ENCODE data around the gene SLC35D3. TPM values are rescaled to one million over a fixed set of nuclear protein-coding genes. Genes with fewer than 3 reads are reported as not detected.
A peak's percentile ranks its signal among the peaks of the same experiment; 100 is the strongest.

SLC35D3 gene
- total and polyA plus RNA-seq, 2 experiments from 2014 or later, result 0.12 TPM; not detected in 1

DNA sequence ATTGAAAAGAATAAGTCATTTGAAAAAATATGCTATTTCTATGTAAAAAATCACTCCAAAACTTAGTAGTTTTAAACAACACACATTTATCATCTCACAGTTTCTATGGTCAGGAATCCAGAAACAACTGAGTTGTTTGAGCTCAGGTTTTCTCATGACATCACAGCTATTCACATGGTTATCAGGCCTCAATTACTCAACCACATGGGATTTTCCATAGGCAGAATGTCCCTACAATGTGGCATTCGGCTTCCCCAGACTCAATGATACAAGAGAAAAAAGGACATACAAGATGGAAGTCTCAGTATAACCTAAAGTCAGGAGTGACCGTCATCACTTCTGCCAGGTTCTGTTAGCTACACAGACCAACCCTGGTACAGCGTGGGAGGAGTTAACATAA is 3.4 kb upstream of the SLC35D3 start:
- Histone ChIP-seq H3K4me2 (no peak overlapping the region), H3K27ac (no peak overlapping the region), H3K36me3 (replicated peaks; ENCODE audit: insufficient read depth, low read depth) (no peaks in the 10 kb centered on the region), H4K20me1 (ENCODE audit: insufficient read depth, poor library complexity, severe bottlenecking) (no peaks in the 10 kb centered on the region), H3K79me2 (no peaks in the 10 kb centered on the region), H3K27me3 (peaks cover 52% of the 10 kb centered on the region), H2AFZ (no peak overlapping the region), H3K9me2 (replicated peaks; ENCODE audit: insufficient read depth) (no peaks in the 10 kb centered on the region), H3K9me3 (ENCODE audit: low read depth) (no peaks in the 10 kb centered on the region), H3K4me1 (ENCODE audit: insufficient read depth) (peaks cover 14% of the 10 kb centered on the region), H3K4me3 (no peak overlapping the region)
- TF ChIP-seq EZH2phosphoT487 (IDR thresholded peaks at IDR 0.05; ENCODE audit: low read depth, severe bottlenecking, unreplicated experiment), result no peak
- TF ChIP-seq, protein P1, sequence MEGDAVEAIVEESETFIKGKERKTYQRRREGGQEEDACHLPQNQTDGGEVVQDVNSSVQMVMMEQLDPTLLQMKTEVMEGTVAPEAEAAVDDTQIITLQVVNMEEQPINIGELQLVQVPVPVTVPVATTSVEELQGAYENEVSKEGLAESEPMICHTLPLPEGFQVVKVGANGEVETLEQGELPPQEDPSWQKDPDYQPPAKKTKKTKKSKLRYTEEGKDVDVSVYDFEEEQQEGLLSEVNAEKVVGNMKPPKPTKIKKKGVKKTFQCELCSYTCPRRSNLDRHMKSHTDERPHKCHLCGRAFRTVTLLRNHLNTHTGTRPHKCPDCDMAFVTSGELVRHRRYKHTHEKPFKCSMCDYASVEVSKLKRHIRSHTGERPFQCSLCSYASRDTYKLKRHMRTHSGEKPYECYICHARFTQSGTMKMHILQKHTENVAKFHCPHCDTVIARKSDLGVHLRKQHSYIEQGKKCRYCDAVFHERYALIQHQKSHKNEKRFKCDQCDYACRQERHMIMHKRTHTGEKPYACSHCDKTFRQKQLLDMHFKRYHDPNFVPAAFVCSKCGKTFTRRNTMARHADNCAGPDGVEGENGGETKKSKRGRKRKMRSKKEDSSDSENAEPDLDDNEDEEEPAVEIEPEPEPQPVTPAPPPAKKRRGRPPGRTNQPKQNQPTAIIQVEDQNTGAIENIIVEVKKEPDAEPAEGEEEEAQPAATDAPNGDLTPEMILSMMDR (IDR thresholded peaks at IDR 0.05; ENCODE audit: poor library complexity), result no peak
- no peak for DNase-seq (ENCODE audit: low spot score)
- 90% methylated on average over 3 of the region's 3 CpGs for WGBS (ENCODE audit: low lambda C conversion rate, missing lambda C conversion rate)

DNA sequence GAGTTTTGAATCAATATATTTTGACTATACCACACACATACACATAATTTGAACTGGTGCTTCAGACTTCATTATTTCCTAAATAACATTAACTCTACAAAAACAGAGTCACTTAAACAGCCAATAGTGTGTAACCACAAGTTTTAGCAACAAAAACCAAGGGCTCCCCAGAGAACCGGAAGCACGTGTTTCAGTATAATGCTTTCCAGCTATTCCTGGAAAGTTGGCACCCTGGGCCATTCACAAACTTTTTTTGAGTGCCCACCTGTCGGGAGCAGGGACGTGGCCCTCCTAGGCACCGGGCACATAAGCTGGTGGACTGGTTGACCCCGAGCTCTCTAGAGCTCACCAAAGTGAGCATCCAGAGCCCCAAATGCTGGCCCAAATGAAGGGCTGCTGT is 1.9 kb upstream of the SLC35D3 start:
- no peak overlapping the region for H3K4me3 ChIP-seq
- DNase-seq (ENCODE audit: low spot score), result no peak
- no peaks in the 10 kb centered on the region for H3K36me3 ChIP-seq (replicated peaks; ENCODE audit: insufficient read depth, low read depth)
- no peak overlapping the region for H3K27ac ChIP-seq
- H3K27me3 ChIP-seq, result peaks cover 66% of the 10 kb centered on the region
- H3K79me2 ChIP-seq, result no peaks in the 10 kb centered on the region
- no peak overlapping the region for H2AFZ ChIP-seq
- no peak for TF ChIP-seq EZH2phosphoT487 (IDR thresholded peaks at IDR 0.05; ENCODE audit: low read depth, severe bottlenecking, unreplicated experiment)
- TF ChIP-seq, protein P1 (IDR thresholded peaks at IDR 0.05; ENCODE audit: poor library complexity), result no peak
- TF ChIP-seq EZH2 (IDR thresholded peaks at IDR 0.05; ENCODE audit: borderline replicate concordance), result no peak
- no peaks in the 10 kb centered on the region for H3K9me3 ChIP-seq (ENCODE audit: low read depth)
- 60% methylated on average over 6 of the region's 6 CpGs for WGBS (ENCODE audit: low lambda C conversion rate, missing lambda C conversion rate)
- no peaks in the 10 kb centered on the region for H3K9me2 ChIP-seq (replicated peaks; ENCODE audit: insufficient read depth)
- H4K20me1 ChIP-seq (ENCODE audit: insufficient read depth, poor library complexity, severe bottlenecking), result no peaks in the 10 kb centered on the region
- peaks cover 14% of the 10 kb centered on the region for H3K4me1 ChIP-seq (ENCODE audit: insufficient read depth)
- H3K4me2 ChIP-seq, result peak overlapping the region; percentile 100

DNA sequence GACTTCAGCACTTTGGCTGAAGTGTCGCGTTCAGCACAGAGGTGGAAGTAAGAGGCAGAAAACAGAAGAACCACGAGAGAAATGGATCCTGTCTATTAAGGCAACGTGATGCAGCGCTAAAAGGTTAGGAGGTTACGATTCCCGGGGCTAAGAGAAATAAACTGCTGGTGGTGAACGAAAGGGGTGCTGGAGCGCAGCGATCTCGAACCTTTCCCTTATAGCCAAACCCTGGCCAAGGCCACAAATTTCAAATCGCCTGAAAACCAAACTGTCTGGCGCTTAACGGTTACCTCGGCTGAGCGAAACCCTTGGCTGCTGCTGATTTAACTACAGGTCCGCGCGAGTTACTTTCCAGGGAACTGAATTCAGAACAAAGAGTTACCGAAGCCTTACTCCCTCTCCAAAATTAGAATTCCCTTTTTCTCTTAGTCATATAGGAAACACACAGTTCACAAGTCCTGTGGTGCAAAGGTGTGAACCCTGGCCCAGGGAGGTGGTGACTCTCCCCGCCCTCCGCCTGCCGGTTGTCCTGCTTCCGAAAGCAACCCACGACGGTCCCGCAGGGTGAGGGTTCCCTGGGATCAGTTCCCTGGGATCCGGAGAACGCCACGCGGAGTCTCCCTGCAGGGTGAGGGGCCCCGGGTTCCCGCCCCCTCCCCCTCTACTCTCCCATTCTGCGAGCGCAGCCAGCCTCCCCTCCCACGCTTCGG is 1.3 kb upstream of the SLC35D3 start:
- no peaks in the 10 kb centered on the region for H3K36me3 ChIP-seq (replicated peaks; ENCODE audit: insufficient read depth, low read depth)
- peak overlapping the region; percentile 51 for H3K4me3 ChIP-seq
- WGBS (ENCODE audit: low lambda C conversion rate, missing lambda C conversion rate), result 7% methylated on average over 34 of the region's 37 CpGs
- H3K4me1 ChIP-seq (ENCODE audit: insufficient read depth), result peaks cover 14% of the 10 kb centered on the region
- no peak for TF ChIP-seq EZH2 (IDR thresholded peaks at IDR 0.05; ENCODE audit: borderline replicate concordance)
- no peak for TF ChIP-seq EZH2phosphoT487 (IDR thresholded peaks at IDR 0.05; ENCODE audit: low read depth, severe bottlenecking, unreplicated experiment)
- TF ChIP-seq, protein P1 (IDR thresholded peaks at IDR 0.05; ENCODE audit: poor library complexity), result no peak
- no peaks in the 10 kb centered on the region for H3K79me2 ChIP-seq
- peak overlapping the region; percentile 84 for H2AFZ ChIP-seq
- no peaks in the 10 kb centered on the region for H4K20me1 ChIP-seq (ENCODE audit: insufficient read depth, poor library complexity, severe bottlenecking)
- DNase-seq (ENCODE audit: low spot score), result peak; percentile 12
- peak overlapping the region; percentile 100 for H3K4me2 ChIP-seq
- H3K9me2 ChIP-seq (replicated peaks; ENCODE audit: insufficient read depth), result no peaks in the 10 kb centered on the region
- H3K9me3 ChIP-seq (ENCODE audit: low read depth), result no peaks in the 10 kb centered on the region
- no peak overlapping the region for H3K27ac ChIP-seq
- H3K27me3 ChIP-seq, result peaks cover 66% of the 10 kb centered on the region

Measured in hepatocyte (in vitro differentiated cells).